GM23338 (cell line): ENCODE measurements around the gene TGFBRAP1. TPM values are rescaled to one million over a fixed set of nuclear protein-coding genes. Genes with fewer than 3 reads are reported as not detected.

ENCODE experiments used
- ATAC-seq: fragments of 200-7000 bp; cut with Tn5 transposase; 3 replicates; pipeline ENCODE4 v1.9.1; 2020
- DNase-seq: peaks from one replicate; pipeline ENCODE4 v3.0.0-alpha.2; 2015; ENCODE audit warnings: low spot score
- H2AFZ ChIP-seq: fragments of 200-600 bp; sonication (generic); 2 replicates; pipeline ENCODE4 v1.8.0; 2016; ENCODE audit warnings: antibody characterized with exemption, mild to moderate bottlenecking, moderate library complexity
- H3F3A ChIP-seq: fragments of 200-600 bp; sonication (generic); replicated peaks from 2 replicates; pipeline ENCODE4 v1.8.0; 2017; ENCODE audit warnings: antibody characterized with exemption, mixed run types, low read depth
- H3K27ac ChIP-seq: fragments of 200-600 bp; sonication (generic); 2 replicates; pipeline ENCODE4 v1.6.1; 2016; ENCODE audit warnings: low read depth
- H3K27me3 ChIP-seq: fragments of 200-600 bp; sonication (generic); 2 replicates; pipeline ENCODE4 v1.8.0; 2016; ENCODE audit warnings: mild to moderate bottlenecking, mixed run types, moderate library complexity; ENCODE audit not compliant: insufficient read depth
- H3K36me3 ChIP-seq: fragments of 200-600 bp; sonication (generic); 2 replicates; pipeline ENCODE4 v1.8.0; 2016; ENCODE audit warnings: mild to moderate bottlenecking; ENCODE audit not compliant: insufficient read depth
- H3K4me1 ChIP-seq: fragments of 200-600 bp; sonication (generic); 2 replicates; pipeline ENCODE4 v1.8.0; 2016; ENCODE audit warnings: mild to moderate bottlenecking, moderate library complexity; ENCODE audit not compliant: insufficient read depth
- H3K4me2 ChIP-seq: fragments of 200-600 bp; sonication (generic); 2 replicates; pipeline ENCODE4 v1.7.1; 2017; ENCODE audit warnings: mixed run types
- H3K4me3 ChIP-seq: fragments of 200-600 bp; sonication (generic); 2 replicates; pipeline ENCODE4 v1.6.1; 2016; ENCODE audit warnings: mixed run types
- H3K79me2 ChIP-seq: fragments of 200-600 bp; sonication (generic); replicated peaks from 2 replicates; pipeline ENCODE4 v1.8.0; 2017; ENCODE audit warnings: mild to moderate bottlenecking; ENCODE audit not compliant: insufficient read depth
- H3K9me2 ChIP-seq: fragments of 200-600 bp; sonication (generic); 2 replicates; pipeline ENCODE4 v1.8.0; 2017; ENCODE audit not compliant: insufficient read depth
- H4K20me1 ChIP-seq: fragments of 200-600 bp; sonication (generic); replicated peaks from 2 replicates; pipeline ENCODE4 v1.8.0; 2017; ENCODE audit warnings: mild to moderate bottlenecking; ENCODE audit not compliant: insufficient read depth
- H3K27ac Mint-ChIP-seq: 2 replicates; pipeline ENCODE4 v1.8.0; 2020; ENCODE audit warnings: inconsistent platforms, mild to moderate bottlenecking, moderate library complexity, mixed read lengths
- H3K27me3 Mint-ChIP-seq: 3 replicates; pipeline ENCODE4 v1.8.0; 2022; ENCODE audit warnings: low read depth, mild to moderate bottlenecking, moderate library complexity, mixed read lengths, inconsistent platforms; ENCODE audit not compliant: insufficient read depth, poor library complexity
- H3K36me3 Mint-ChIP-seq: 3 replicates; pipeline ENCODE4 v1.8.0; 2021; ENCODE audit warnings: low read depth, mild to moderate bottlenecking, inconsistent platforms, moderate library complexity, mixed read lengths
- H3K4me1 Mint-ChIP-seq: 3 replicates; pipeline ENCODE4 v1.8.0; 2020; ENCODE audit warnings: mild to moderate bottlenecking, inconsistent platforms, mixed read lengths
- H3K4me3 Mint-ChIP-seq: 3 replicates; pipeline ENCODE4 v1.8.0; 2021; ENCODE audit warnings: moderate library complexity, mild to moderate bottlenecking, inconsistent platforms, mixed read lengths
- H3K9me3 Mint-ChIP-seq: 3 replicates; pipeline ENCODE4 v1.8.0; 2020; ENCODE audit warnings: moderate library complexity, mild to moderate bottlenecking, inconsistent platforms, mixed read lengths
- CREB1 ChIP-seq: fragments of 250-450 bp; sonication (Bioruptor Pico); IDR thresholded peaks from 2 replicates; pipeline ENCODE4 v1.5.0; 2020; ENCODE audit warnings: low read depth, mild to moderate bottlenecking, moderate library complexity
- EZH2 ChIP-seq: fragments of 200-600 bp; sonication (generic); IDR thresholded peaks from one replicate; pipeline ENCODE4 v1.8.0; 2017; ENCODE audit warnings: antibody characterized with exemption, mild to moderate bottlenecking, low read depth; ENCODE audit not compliant: unreplicated experiment
- EZH2phosphoT487 ChIP-seq: fragments of 200-600 bp; sonication (generic); IDR thresholded peaks from one replicate; pipeline ENCODE4 v1.8.1; 2018; ENCODE audit warnings: antibody characterized with exemption; ENCODE audit not compliant: unreplicated experiment
- JUNB ChIP-seq: IDR thresholded peaks from one replicate; pipeline ENCODE4 v1.6.1; 2016; ENCODE audit warnings: antibody characterized with exemption; ENCODE audit not compliant: unreplicated experiment
- NANOG ChIP-seq: IDR thresholded peaks from 2 replicates; pipeline ENCODE4 v1.6.1; 2016; ENCODE audit warnings: antibody characterized with exemption, borderline replicate concordance
- POLR2AphosphoS5 ChIP-seq: IDR thresholded peaks from 2 replicates; pipeline ENCODE4 v1.6.1; 2016; ENCODE audit warnings: antibody characterized with exemption, low read depth
- STAT1 ChIP-seq: IDR thresholded peaks from one replicate; pipeline ENCODE4 v1.6.1; 2016; ENCODE audit warnings: antibody characterized with exemption; ENCODE audit not compliant: unreplicated experiment
- ZNF114 ChIP-seq: fragments of 250-450 bp; sonication (Bioruptor Pico); IDR thresholded peaks from 2 replicates; pipeline ENCODE4 v1.5.0; 2020; ENCODE audit warnings: mild to moderate bottlenecking, moderate library complexity
- ZNF331 ChIP-seq: fragments of 250-450 bp; sonication (Bioruptor Pico); IDR thresholded peaks from 2 replicates; pipeline ENCODE4 v1.5.0; 2020; ENCODE audit warnings: low read depth, mild to moderate bottlenecking, moderate library complexity
- polyA plus RNA-seq: library from polyadenylated mRNA; unstranded; fragments of >200 nt; fragmentation: Nextera tagmentation; extraction: Ambion mirVana; gene quantifications from 2 replicates; pipeline ENCODE4 v1.2.1, GENCODE V29; 2016
- total RNA-seq: library from RNA; depleted of rRNA; stranded (reverse); fragments of >200 nt; shearing (Covaris generic); gene quantifications from 2 replicates; pipeline ENCODE4 v1.2.3, GENCODE V29; 2014
- TF ChIP-seq, protein P1 (sequence below): IDR thresholded peaks from one replicate; pipeline ENCODE4 v1.6.1; 2018; ENCODE audit warnings: antibody characterized with exemption; ENCODE audit not compliant: unreplicated experiment
- TF ChIP-seq, protein P2 (sequence below), 2 experiments: fragments of 200-600 bp in 1 of 2; sonication (generic) in 1 of 2; conservative IDR thresholded peaks; 2 replicates each; pipeline versions ENCODE4 v1.5.1 to v1.6.1; 2016 to 2017; ENCODE audit warnings: antibody characterized with exemption in 2 of 2, low read depth in 2 of 2, mild to moderate bottlenecking in 2 of 2, moderate library complexity in 1 of 2
- TF ChIP-seq, protein P3 (sequence below): fragments of 250-450 bp; sonication (Bioruptor Pico); IDR thresholded peaks from 2 replicates; pipeline ENCODE4 v1.5.0; 2020; ENCODE audit warnings: mild to moderate bottlenecking, moderate library complexity

The TGFBRAP1 gene
- total and polyA plus RNA-seq, 2 experiments from 2014 or later = 6.3 to 23.5 TPM

DNA sequence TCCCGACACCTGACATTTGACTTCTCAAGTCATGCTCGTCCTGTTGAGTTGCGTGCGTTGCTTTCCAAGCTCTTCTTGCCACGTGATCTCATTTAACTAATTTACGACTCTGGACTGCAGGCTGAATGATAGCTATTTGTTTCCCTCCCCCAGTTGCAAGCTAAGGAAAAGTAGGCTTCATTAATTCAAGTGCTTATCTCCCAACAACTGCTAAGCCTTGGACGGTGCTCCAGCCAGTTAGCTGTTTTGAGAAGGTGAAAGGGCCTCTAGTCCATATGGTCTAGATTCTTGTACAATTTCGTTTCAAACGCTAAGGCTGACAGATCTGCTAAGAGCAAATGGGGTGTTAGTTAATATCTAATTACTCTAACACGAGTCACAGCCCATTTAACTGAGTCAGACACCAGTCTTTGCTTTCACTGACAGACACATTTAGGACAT lies 66.9 kb downstream of the TGFBRAP1 start:
- Histone ChIP-seq H3K9me2 (no peaks in the 10 kb centered on the region), H4K20me1 (no peaks in the 10 kb centered on the region; the same call in 1 of the 2 replicates), H3K4me3 (no peak overlapping the region), H3K27ac (no peak overlapping the region), H3K4me2 (no peak overlapping the region), H3K79me2 (no peaks in the 10 kb centered on the region), H3F3A (no peaks in the 10 kb centered on the region), H3K27me3 (no peaks in the 10 kb centered on the region), H2AFZ (no peak overlapping the region), H3K36me3 (no peaks in the 10 kb centered on the region), H3K4me1 (no peaks in the 10 kb centered on the region)
- no peak overlapping the region for H3K4me3 Mint-ChIP-seq
- H3K4me1 Mint-ChIP-seq = 0 out of 3 replicates have a peak, but pooled peaks cover 3% of the 10 kb centered on the region
- no peak overlapping the region for H3K27ac Mint-ChIP-seq
- ATAC-seq = no peak
- TF ChIP-seq, protein P1, sequence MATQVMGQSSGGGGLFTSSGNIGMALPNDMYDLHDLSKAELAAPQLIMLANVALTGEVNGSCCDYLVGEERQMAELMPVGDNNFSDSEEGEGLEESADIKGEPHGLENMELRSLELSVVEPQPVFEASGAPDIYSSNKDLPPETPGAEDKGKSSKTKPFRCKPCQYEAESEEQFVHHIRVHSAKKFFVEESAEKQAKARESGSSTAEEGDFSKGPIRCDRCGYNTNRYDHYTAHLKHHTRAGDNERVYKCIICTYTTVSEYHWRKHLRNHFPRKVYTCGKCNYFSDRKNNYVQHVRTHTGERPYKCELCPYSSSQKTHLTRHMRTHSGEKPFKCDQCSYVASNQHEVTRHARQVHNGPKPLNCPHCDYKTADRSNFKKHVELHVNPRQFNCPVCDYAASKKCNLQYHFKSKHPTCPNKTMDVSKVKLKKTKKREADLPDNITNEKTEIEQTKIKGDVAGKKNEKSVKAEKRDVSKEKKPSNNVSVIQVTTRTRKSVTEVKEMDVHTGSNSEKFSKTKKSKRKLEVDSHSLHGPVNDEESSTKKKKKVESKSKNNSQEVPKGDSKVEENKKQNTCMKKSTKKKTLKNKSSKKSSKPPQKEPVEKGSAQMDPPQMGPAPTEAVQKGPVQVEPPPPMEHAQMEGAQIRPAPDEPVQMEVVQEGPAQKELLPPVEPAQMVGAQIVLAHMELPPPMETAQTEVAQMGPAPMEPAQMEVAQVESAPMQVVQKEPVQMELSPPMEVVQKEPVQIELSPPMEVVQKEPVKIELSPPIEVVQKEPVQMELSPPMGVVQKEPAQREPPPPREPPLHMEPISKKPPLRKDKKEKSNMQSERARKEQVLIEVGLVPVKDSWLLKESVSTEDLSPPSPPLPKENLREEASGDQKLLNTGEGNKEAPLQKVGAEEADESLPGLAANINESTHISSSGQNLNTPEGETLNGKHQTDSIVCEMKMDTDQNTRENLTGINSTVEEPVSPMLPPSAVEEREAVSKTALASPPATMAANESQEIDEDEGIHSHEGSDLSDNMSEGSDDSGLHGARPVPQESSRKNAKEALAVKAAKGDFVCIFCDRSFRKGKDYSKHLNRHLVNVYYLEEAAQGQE = no peak
- TF ChIP-seq ZNF114 (CRISPR knock-in tag) (no peak), POLR2AphosphoS5 (no peak), CREB1 (CRISPR knock-in tag) (no peak), ZNF331 (CRISPR knock-in tag) (no peak), EZH2 (no peak), NANOG (no peak), JUNB (no peak), STAT1 (no peak), EZH2phosphoT487 (no peak)
- TF ChIP-seq, protein P2, sequence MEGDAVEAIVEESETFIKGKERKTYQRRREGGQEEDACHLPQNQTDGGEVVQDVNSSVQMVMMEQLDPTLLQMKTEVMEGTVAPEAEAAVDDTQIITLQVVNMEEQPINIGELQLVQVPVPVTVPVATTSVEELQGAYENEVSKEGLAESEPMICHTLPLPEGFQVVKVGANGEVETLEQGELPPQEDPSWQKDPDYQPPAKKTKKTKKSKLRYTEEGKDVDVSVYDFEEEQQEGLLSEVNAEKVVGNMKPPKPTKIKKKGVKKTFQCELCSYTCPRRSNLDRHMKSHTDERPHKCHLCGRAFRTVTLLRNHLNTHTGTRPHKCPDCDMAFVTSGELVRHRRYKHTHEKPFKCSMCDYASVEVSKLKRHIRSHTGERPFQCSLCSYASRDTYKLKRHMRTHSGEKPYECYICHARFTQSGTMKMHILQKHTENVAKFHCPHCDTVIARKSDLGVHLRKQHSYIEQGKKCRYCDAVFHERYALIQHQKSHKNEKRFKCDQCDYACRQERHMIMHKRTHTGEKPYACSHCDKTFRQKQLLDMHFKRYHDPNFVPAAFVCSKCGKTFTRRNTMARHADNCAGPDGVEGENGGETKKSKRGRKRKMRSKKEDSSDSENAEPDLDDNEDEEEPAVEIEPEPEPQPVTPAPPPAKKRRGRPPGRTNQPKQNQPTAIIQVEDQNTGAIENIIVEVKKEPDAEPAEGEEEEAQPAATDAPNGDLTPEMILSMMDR (conservative IDR thresholded peaks at IDR 0.05; ENCODE audit: low read depth in 2 of 2) = no peak
- TF ChIP-seq, protein P3, sequence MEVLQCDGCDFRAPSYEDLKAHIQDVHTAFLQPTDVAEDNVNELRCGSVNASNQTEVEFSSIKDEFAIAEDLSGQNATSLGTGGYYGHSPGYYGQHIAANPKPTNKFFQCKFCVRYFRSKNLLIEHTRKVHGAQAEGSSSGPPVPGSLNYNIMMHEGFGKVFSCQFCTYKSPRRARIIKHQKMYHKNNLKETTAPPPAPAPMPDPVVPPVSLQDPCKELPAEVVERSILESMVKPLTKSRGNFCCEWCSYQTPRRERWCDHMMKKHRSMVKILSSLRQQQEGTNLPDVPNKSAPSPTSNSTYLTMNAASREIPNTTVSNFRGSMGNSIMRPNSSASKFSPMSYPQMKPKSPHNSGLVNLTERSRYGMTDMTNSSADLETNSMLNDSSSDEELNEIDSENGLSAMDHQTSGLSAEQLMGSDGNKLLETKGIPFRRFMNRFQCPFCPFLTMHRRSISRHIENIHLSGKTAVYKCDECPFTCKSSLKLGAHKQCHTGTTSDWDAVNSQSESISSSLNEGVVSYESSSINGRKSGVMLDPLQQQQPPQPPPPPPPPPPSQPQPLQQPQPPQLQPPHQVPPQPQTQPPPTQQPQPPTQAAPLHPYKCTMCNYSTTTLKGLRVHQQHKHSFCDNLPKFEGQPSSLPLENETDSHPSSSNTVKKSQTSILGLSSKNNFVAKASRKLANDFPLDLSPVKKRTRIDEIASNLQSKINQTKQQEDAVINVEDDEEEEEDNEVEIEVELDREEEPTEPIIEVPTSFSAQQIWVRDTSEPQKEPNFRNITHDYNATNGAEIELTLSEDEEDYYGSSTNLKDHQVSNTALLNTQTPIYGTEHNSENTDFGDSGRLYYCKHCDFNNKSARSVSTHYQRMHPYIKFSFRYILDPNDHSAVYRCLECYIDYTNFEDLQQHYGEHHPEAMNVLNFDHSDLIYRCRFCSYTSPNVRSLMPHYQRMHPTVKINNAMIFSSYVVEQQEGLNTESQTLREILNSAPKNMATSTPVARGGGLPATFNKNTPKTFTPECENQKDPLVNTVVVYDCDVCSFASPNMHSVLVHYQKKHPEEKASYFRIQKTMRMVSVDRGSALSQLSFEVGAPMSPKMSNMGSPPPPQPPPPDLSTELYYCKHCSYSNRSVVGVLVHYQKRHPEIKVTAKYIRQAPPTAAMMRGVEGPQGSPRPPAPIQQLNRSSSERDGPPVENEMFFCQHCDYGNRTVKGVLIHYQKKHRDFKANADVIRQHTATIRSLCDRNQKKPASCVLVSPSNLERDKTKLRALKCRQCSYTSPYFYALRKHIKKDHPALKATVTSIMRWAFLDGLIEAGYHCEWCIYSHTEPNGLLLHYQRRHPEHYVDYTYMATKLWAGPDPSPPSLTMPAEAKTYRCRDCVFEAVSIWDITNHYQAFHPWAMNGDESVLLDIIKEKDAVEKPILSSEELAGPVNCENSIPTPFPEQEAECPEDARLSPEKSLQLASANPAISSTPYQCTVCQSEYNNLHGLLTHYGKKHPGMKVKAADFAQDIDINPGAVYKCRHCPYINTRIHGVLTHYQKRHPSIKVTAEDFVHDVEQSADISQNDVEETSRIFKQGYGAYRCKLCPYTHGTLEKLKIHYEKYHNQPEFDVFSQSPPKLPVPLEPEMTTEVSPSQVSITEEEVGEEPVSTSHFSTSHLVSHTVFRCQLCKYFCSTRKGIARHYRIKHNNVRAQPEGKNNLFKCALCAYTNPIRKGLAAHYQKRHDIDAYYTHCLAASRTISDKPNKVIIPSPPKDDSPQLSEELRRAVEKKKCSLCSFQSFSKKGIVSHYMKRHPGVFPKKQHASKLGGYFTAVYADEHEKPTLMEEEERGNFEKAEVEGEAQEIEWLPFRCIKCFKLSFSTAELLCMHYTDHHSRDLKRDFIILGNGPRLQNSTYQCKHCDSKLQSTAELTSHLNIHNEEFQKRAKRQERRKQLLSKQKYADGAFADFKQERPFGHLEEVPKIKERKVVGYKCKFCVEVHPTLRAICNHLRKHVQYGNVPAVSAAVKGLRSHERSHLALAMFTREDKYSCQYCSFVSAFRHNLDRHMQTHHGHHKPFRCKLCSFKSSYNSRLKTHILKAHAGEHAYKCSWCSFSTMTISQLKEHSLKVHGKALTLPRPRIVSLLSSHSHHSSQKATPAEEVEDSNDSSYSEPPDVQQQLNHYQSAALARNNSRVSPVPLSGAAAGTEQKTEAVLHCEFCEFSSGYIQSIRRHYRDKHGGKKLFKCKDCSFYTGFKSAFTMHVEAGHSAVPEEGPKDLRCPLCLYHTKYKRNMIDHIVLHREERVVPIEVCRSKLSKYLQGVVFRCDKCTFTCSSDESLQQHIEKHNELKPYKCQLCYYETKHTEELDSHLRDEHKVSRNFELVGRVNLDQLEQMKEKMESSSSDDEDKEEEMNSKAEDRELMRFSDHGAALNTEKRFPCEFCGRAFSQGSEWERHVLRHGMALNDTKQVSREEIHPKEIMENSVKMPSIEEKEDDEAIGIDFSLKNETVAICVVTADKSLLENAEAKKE (CRISPR knock-in tag) = no peak
- H3K36me3 Mint-ChIP-seq = peaks cover 9% of the 10 kb centered on the region
- no peaks in the 10 kb centered on the region for H3K9me3 Mint-ChIP-seq
- no peak for DNase-seq
- H3K27me3 Mint-ChIP-seq = peaks cover 2% of the 10 kb centered on the region
